Measurements from ENCODE around the gene CLEC11A.
A peak's percentile ranks its signal among the peaks of the same experiment; 100 is the strongest.

Gene CLEC11A

GRCh38 chr19:50694815-50695145 is 28.4 kb upstream of the CLEC11A start:
- Histone ChIP-seq H3K27ac (no peak overlapping the region), H3K9me3 (no peaks in the 10 kb centered on the region), H3K4me1 (peaks cover 13% of the 10 kb centered on the region), H4K20me1 (peaks cover 98% of the 10 kb centered on the region), H3K27me3 (peaks cover 23% of the 10 kb centered on the region), H3K4me2 (no peak overlapping the region; the same call in 1 of the 2 replicates), H3K4me3 (no peak overlapping the region), H3K9ac (no peak overlapping the region), H3K36me3 (peaks cover 57% of the 10 kb centered on the region)
- no peak for TF ChIP-seq Cebpa-rat (IDR thresholded peaks at IDR 0.05)

GRCh38 chr19:50695251-50696093 is 27.7 kb upstream of the CLEC11A start:
- TF ChIP-seq Cebpa-rat (IDR thresholded peaks at IDR 0.05), result no peak
- no peak overlapping the region for H3K9ac ChIP-seq
- H3K4me1 ChIP-seq, result peaks cover 13% of the 10 kb centered on the region
- peaks cover 98% of the 10 kb centered on the region for H4K20me1 ChIP-seq
- no peak overlapping the region for H3K27ac ChIP-seq
- no peaks in the 10 kb centered on the region for H3K9me3 ChIP-seq
- H3K4me3 ChIP-seq, result no peak overlapping the region
- H3K36me3 ChIP-seq, result peaks cover 56% of the 10 kb centered on the region
- H3K27me3 ChIP-seq, result peaks cover 23% of the 10 kb centered on the region
- H3K4me2 ChIP-seq, result peak overlapping the region; percentile 80

- Histone ChIP-seq H3K27ac (no peak overlapping the region), H3K9me3 (no peaks in the 10 kb centered on the region), H3K9ac (no peak overlapping the region), H3K27me3 (peaks cover 23% of the 10 kb centered on the region), H3K4me3 (no peak overlapping the region), H3K4me1 (peaks cover 13% of the 10 kb centered on the region), H3K4me2 (peak overlapping the region; percentile 80), H3K36me3 (peaks cover 56% of the 10 kb centered on the region), H4K20me1 (peaks cover 98% of the 10 kb centered on the region)
- TF ChIP-seq Cebpa-rat (IDR thresholded peaks at IDR 0.05), result no peak
Measured at GRCh38 chr19:50696094-50696483, 27.1 kb upstream of the CLEC11A start.

GRCh38 chr19:50697414-50698124 is 25.6 kb upstream of the CLEC11A start:
- Histone ChIP-seq H3K4me2 (no peak overlapping the region), H3K27me3 (peaks cover 23% of the 10 kb centered on the region)

GRCh38 chr19:50701367-50701985 is 21.7 kb upstream of the CLEC11A start:
- Histone ChIP-seq H3K27ac (no peak overlapping the region), H3K4me3 (no peak overlapping the region), H3K27me3 (no peaks in the 10 kb centered on the region), H3K4me1 (peaks cover 50% of the 10 kb centered on the region), H3K9me3 (no peaks in the 10 kb centered on the region), H3K4me2 (peak overlapping the region; percentile 92), H3K9ac (no peak overlapping the region), H4K20me1 (peaks cover 99% of the 10 kb centered on the region), H3K36me3 (peaks cover 47% of the 10 kb centered on the region)
- no peak for TF ChIP-seq Cebpa-rat (IDR thresholded peaks at IDR 0.05)

More at GRCh38 chr19:50697414-50698124, 25.6 kb upstream of the CLEC11A start:
- Histone ChIP-seq H3K4me1 (peaks cover 24% of the 10 kb centered on the region), H4K20me1 (peaks cover 96% of the 10 kb centered on the region), H3K9me3 (no peaks in the 10 kb centered on the region), H3K27ac (no peak overlapping the region), H3K36me3 (peaks cover 51% of the 10 kb centered on the region), H3K9ac (no peak overlapping the region), H3K4me3 (no peak overlapping the region)
- TF ChIP-seq Cebpa-rat (IDR thresholded peaks at IDR 0.05), result no peak

- Histone ChIP-seq H3K36me3 (peaks cover 46% of the 10 kb centered on the region), H3K4me2 (peak overlapping the region; percentile 92), H3K27ac (peak overlapping the region; percentile 44; the same call in 1 of the 2 replicates), H3K9ac (peak overlapping the region; percentile 41; the same call in 1 of the 2 replicates), H4K20me1 (peaks cover 99% of the 10 kb centered on the region), H3K4me1 (peaks cover 48% of the 10 kb centered on the region), H3K9me3 (no peaks in the 10 kb centered on the region), H3K4me3 (no peak overlapping the region; the same call in 1 of the 2 replicates), H3K27me3 (no peaks in the 10 kb centered on the region)
- TF ChIP-seq Cebpa-rat (IDR thresholded peaks at IDR 0.05), result no peak
Measured at GRCh38 chr19:50702158-50702870, 20.9 kb upstream of the CLEC11A start.

- Histone ChIP-seq H3K4me1 (peaks cover 48% of the 10 kb centered on the region), H3K27me3 (no peaks in the 10 kb centered on the region), H3K4me2 (peak overlapping the region; percentile 92), H3K9ac (peak overlapping the region; percentile 55), H4K20me1 (peaks cover 98% of the 10 kb centered on the region), H3K4me3 (peak overlapping the region; percentile 28; the same call in 1 of the 2 replicates), H3K27ac (peak overlapping the region; percentile 67), H3K36me3 (peaks cover 46% of the 10 kb centered on the region), H3K9me3 (no peaks in the 10 kb centered on the region)
- no peak for TF ChIP-seq Cebpa-rat (IDR thresholded peaks at IDR 0.05)
Measured at GRCh38 chr19:50702871-50703829, 20.0 kb upstream of the CLEC11A start.

GRCh38 chr19:50703915-50704796 is 19.0 kb upstream of the CLEC11A start:
- H3K27ac ChIP-seq, result peak overlapping the region; percentile 67
- no peaks in the 10 kb centered on the region for H3K27me3 ChIP-seq
- no peaks in the 10 kb centered on the region for H3K9me3 ChIP-seq
- TF ChIP-seq Cebpa-rat (IDR thresholded peaks at IDR 0.05), result no peak
- peaks cover 48% of the 10 kb centered on the region for H3K4me1 ChIP-seq
- peak overlapping the region; percentile 55 for H3K9ac ChIP-seq
- peak overlapping the region; percentile 92 for H3K4me2 ChIP-seq
- H3K36me3 ChIP-seq, result peaks cover 47% of the 10 kb centered on the region
- 0 out of 2 replicates have a peak overlapping the region, but pooled peaks have one; percentile 28 for H3K4me3 ChIP-seq
- peaks cover 96% of the 10 kb centered on the region for H4K20me1 ChIP-seq
